Measurements from ENCODE around the gene SNX25.

DNA sequence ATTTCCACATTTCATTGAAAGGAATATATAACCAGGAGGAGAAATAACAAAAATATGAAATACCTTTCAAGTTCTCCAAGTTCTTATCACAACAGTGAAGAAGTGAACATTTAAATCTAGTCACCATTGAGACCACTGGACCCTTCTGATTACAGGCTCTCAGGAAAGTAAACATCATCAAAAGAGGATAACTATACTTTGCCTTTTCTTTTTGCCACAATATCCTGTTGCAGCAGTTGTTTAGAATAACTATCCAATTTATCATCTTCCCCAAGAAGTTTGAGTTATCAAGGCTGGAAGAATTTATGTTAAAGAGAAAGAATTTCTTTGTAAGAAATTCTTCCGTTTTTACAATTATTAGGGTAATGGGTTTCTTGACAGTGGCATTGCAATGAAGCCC lies 182.8 kb downstream of the SNX25 start:
- TF ChIP-seq TAF1 (IDR thresholded peaks at IDR 0.05; ENCODE audit: low read depth, low read length): no peak
- TF ChIP-seq POLR2A (IDR thresholded peaks at IDR 0.05; ENCODE audit: low read depth, low read length): no peak
- TF ChIP-seq POLR2AphosphoS5 (IDR thresholded peaks at IDR 0.05; ENCODE audit: low read depth, low read length): no peak
